A549 (cell line): Measurements from ENCODE around the gene SLC26A1. TPM values are rescaled to one million over a fixed set of nuclear protein-coding genes. Genes with fewer than 3 reads are reported as not detected.

Source experiments
- ATAC-seq, 2 experiments: fragments of 200-7000 bp in 1 of 2; fragments of >200 bp in 1 of 2; cut with Nextera tagmentation in 1 of 2; cut with Tn5 transposase in 1 of 2; 3 replicates each; pipeline versions ENCODE4 v1.8.0 to v1.9.1; 2018 to 2020; ENCODE audit warnings: mild to moderate bottlenecking in 1 of 2, moderate library complexity in 1 of 2
- CTCF ChIA-PET: fragments of 300-600 bp; sonication (Branson Sonifier 250); formaldehyde crosslinking; extraction: SDS; loops from one replicate; lab custom pipeline; 2021; ENCODE audit warnings: antibody characterized with exemption, inconsistent platforms; lab: Yijun Ruan, JAX
- POLR2A ChIA-PET: fragments of 350-600 bp; formaldehyde crosslinking; extraction: SDS; loops from one replicate; lab custom pipeline; 2021; ENCODE audit warnings: antibody characterized with exemption, inconsistent platforms; lab: Yijun Ruan, JAX
- DNase-seq, 2 experiments: peaks; one replicate each; pipeline versions ENCODE4 v3.0.0 to v3.0.0-alpha.2; 2011 to 2016; ENCODE audit warnings: low read depth in 1 of 2, low spot score in 1 of 2
- FAIRE-seq: peaks from 2 replicates; lab custom pipeline; 2011; peaks lifted over from hg19 to GRCh38; lab: Jason Lieb, UNC
- H3K27ac ChIP-seq, 2 experiments: fragments of >200 bp; sonication (Bioruptor Twin); formaldehyde crosslinking; 3 replicates each; pipeline ENCODE4 v1.5.1; 2016 to 2017
- H3K4me1 ChIP-seq: fragments of >200 bp; sonication (Bioruptor Twin); formaldehyde crosslinking; 3 replicates; pipeline ENCODE4 v1.6.1; 2016
- H3K4me2 ChIP-seq: fragments of >200 bp; sonication (Bioruptor Twin); formaldehyde crosslinking; 3 replicates; pipeline ENCODE4 v1.6.1; 2016
- H3K4me3 ChIP-seq: fragments of >200 bp; sonication (Bioruptor Twin); formaldehyde crosslinking; 3 replicates; pipeline ENCODE4 v1.5.1; 2016
- H3K9me3 ChIP-seq: fragments of >200 bp; sonication (Bioruptor Twin); formaldehyde crosslinking; 3 replicates; pipeline ENCODE4 v1.6.1; 2016
- BHLHE40 ChIP-seq: IDR thresholded peaks from 2 replicates; pipeline ENCODE4 v1.6.1; 2012; ENCODE audit warnings: low read depth, low read length, inconsistent platforms
- CEBPB ChIP-seq, 2 experiments: fragments of >200 bp in 1 of 2; sonication (Bioruptor Twin) in 1 of 2; formaldehyde crosslinking in 1 of 2; IDR thresholded peaks; 2 replicates each; pipeline ENCODE4 v1.6.1; 2012 to 2016
- CHD4 ChIP-seq: fragments of 200-600 bp; sonication (generic); IDR thresholded peaks from 2 replicates; pipeline ENCODE4 v1.6.1; 2016; ENCODE audit warnings: antibody characterized with exemption, mild to moderate bottlenecking, borderline replicate concordance
- EHMT2 ChIP-seq: fragments of 200-600 bp; sonication (generic); IDR thresholded peaks from 2 replicates; pipeline ENCODE4 v1.6.1; 2016; ENCODE audit warnings: antibody characterized with exemption, low read depth, mild to moderate bottlenecking, moderate library complexity
- GATA3 ChIP-seq: IDR thresholded peaks from 2 replicates; pipeline ENCODE4 v1.6.1; 2012; ENCODE audit warnings: borderline replicate concordance
- HOXA7 ChIP-seq: fragments of 250-450 bp; sonication (Bioruptor Pico); IDR thresholded peaks from 2 replicates; pipeline ENCODE4 v1.5.0; 2020; ENCODE audit warnings: mild to moderate bottlenecking, moderate library complexity
- KDM1A ChIP-seq: fragments of 200-600 bp; sonication (generic); IDR thresholded peaks from 2 replicates; pipeline ENCODE4 v1.6.1; 2016; ENCODE audit warnings: low read depth, mild to moderate bottlenecking
- KDM5A ChIP-seq: fragments of 200-600 bp; sonication (generic); IDR thresholded peaks from 2 replicates; pipeline ENCODE4 v1.6.1; 2016; ENCODE audit warnings: antibody characterized with exemption, mild to moderate bottlenecking
- NR3C1 ChIP-seq: fragments of >200 bp; sonication (Bioruptor Twin); formaldehyde crosslinking; IDR thresholded peaks from 3 replicates; pipeline ENCODE4 v1.6.1; 2017
- PBX3 ChIP-seq: IDR thresholded peaks from 2 replicates; pipeline ENCODE4 v1.6.1; 2012
- POLR2AphosphoS2 ChIP-seq: conservative IDR thresholded peaks from 2 replicates; pipeline ENCODE4 v1.6.1; 2012; ENCODE audit warnings: low read length, improper control_type of control experiment, inconsistent platforms
- RAD21 ChIP-seq, 2 experiments: fragments of >200 bp in 1 of 2; sonication (Bioruptor Twin) in 1 of 2; formaldehyde crosslinking in 1 of 2; IDR thresholded peaks in 1 of 2; conservative IDR thresholded peaks in 1 of 2; 2 replicates in 1 of 2; 3 replicates in 1 of 2; pipeline ENCODE4 v1.6.1; 2012 to 2018; ENCODE audit warnings: inconsistent platforms in 1 of 2
- RCOR1 ChIP-seq: fragments of 150-350 bp; IDR thresholded peaks from 2 replicates; pipeline ENCODE4 v1.6.1; 2014; ENCODE audit warnings: antibody characterized with exemption, low read length, low read depth
- RFX5 ChIP-seq: fragments of 450-650 bp; IDR thresholded peaks from 2 replicates; pipeline ENCODE4 v1.7.1; 2014; ENCODE audit warnings: antibody characterized with exemption, mild to moderate bottlenecking, moderate library complexity
- TFCP2L1 ChIP-seq: fragments of 250-450 bp; sonication (Bioruptor Pico); IDR thresholded peaks from 2 replicates; pipeline ENCODE4 v1.5.0; 2021; ENCODE audit warnings: mild to moderate bottlenecking
- USF2 ChIP-seq: fragments of 450-650 bp; IDR thresholded peaks from 2 replicates; pipeline ENCODE4 v1.6.1; 2014; ENCODE audit warnings: antibody characterized with exemption
- ZC3H11A ChIP-seq: fragments of 450-650 bp; IDR thresholded peaks from 2 replicates; pipeline ENCODE4 v1.6.1; 2014; ENCODE audit warnings: antibody characterized with exemption, mild to moderate bottlenecking
- ZNF302 ChIP-seq: fragments of 250-450 bp; sonication (Bioruptor Pico); IDR thresholded peaks from 2 replicates; pipeline ENCODE4 v1.9.0; 2021; ENCODE audit warnings: inconsistent platforms, mild to moderate bottlenecking, moderate library complexity
- WGBS: methylation state at CpG from one replicate; pipeline ENCODE4 v1.1.6; 2017; ENCODE audit errors: missing lambda C conversion rate; 5-methylcytosine and 5-hydroxymethylcytosine counted together
- polyA plus RNA-seq, 4 experiments: library from polyadenylated mRNA; depleted of rRNA in 3 of 4; stranded (reverse); fragments of >200 nt; fragmentation: RNase III in 1 of 4; extraction: RNeasy Plus Mini Kit Qiagen cat#74134 plus additional on column Dnase treatment in 1 of 4; gene quantifications; 2 replicates in 3 of 4; 3 replicates in 1 of 4; pipeline ENCODE4 v1.2.3, GENCODE V29; 2011 to 2017
- TF ChIP-seq, protein P1 (sequence below): fragments of >200 bp; sonication (Bioruptor Twin); formaldehyde crosslinking; IDR thresholded peaks from 3 replicates; pipeline ENCODE4 v1.5.1; 2016
- TF ChIP-seq, protein P2 (sequence below): fragments of 250-450 bp; sonication (Bioruptor Pico); IDR thresholded peaks from 2 replicates; pipeline ENCODE4 v1.5.0; 2021; ENCODE audit warnings: mild to moderate bottlenecking, moderate library complexity, borderline replicate concordance
- TF ChIP-seq, protein P3 (sequence below): IDR thresholded peaks from 2 replicates; pipeline ENCODE4 v1.6.1; 2012

The SLC26A1 gene
- polyA plus RNA-seq, 2 of the 4 experiments (the other 2 are of a cell fraction): 0.23 to 0.61 TPM

DNA sequence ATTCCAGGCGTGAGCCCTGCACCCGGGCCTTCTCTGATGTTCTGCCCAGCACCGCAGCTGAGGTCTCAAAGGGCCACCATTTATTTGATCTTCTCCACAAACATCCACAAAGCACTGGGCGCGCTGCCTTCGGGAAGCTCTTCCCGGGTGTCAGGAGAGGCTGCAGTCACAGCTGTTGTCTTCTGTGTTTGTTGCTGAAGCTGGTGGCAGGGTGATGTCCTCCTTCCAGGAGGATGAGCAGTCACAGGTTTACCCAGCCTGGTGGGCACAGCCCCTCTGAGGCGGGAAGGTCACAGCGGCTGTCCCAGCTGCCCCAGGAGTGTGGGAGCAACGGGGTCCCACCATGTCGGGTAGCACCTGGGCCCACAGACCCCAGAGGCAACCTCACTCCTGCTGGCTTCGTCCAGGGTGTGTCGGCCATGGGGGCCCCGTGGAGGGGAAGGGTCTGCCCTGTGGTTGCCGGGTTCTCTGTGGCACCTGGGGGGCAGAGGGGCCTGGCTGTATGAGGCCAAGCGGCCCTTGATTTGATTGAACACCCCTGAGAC, 45.8 kb upstream of the SLC26A1 start:
- no peak for ATAC-seq
- H3K27ac ChIP-seq: peak overlapping the region in 1 of 2 experiments; percentile 73; a peak in 3 of 6 replicates
- POLR2A ChIA-PET: no interaction called here
- peaks cover 43% of the 10 kb centered on the region for H3K4me1 ChIP-seq
- H3K4me2 ChIP-seq: 0 out of 3 replicates have a peak overlapping the region, but pooled peaks have one; percentile 21
- WGBS: 100% methylated on average over 1 of the region's 16 CpGs
- no peak overlapping the region for H3K4me3 ChIP-seq
- CTCF ChIA-PET: no interaction called here
- DNase-seq: no peak
- no peaks in the 10 kb centered on the region for H3K9me3 ChIP-seq
- FAIRE-seq: no peak
- no peak for TF ChIP-seq RFX5
- TF ChIP-seq KDM5A: no peak
- TF ChIP-seq CHD4: no peak
- TF ChIP-seq RCOR1: no peak
- TF ChIP-seq, protein P1, sequence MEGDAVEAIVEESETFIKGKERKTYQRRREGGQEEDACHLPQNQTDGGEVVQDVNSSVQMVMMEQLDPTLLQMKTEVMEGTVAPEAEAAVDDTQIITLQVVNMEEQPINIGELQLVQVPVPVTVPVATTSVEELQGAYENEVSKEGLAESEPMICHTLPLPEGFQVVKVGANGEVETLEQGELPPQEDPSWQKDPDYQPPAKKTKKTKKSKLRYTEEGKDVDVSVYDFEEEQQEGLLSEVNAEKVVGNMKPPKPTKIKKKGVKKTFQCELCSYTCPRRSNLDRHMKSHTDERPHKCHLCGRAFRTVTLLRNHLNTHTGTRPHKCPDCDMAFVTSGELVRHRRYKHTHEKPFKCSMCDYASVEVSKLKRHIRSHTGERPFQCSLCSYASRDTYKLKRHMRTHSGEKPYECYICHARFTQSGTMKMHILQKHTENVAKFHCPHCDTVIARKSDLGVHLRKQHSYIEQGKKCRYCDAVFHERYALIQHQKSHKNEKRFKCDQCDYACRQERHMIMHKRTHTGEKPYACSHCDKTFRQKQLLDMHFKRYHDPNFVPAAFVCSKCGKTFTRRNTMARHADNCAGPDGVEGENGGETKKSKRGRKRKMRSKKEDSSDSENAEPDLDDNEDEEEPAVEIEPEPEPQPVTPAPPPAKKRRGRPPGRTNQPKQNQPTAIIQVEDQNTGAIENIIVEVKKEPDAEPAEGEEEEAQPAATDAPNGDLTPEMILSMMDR: no peak
- no peak for TF ChIP-seq BHLHE40
- TF ChIP-seq PBX3: no peak
- no peak for TF ChIP-seq POLR2AphosphoS2
- no peak for TF ChIP-seq GATA3
- TF ChIP-seq EHMT2: no peak
- no peak for TF ChIP-seq ZNF302 (CRISPR knock-in tag)
- TF ChIP-seq CEBPB (IDR thresholded peaks at IDR 0.05): no peak
- no peak for TF ChIP-seq USF2

DNA sequence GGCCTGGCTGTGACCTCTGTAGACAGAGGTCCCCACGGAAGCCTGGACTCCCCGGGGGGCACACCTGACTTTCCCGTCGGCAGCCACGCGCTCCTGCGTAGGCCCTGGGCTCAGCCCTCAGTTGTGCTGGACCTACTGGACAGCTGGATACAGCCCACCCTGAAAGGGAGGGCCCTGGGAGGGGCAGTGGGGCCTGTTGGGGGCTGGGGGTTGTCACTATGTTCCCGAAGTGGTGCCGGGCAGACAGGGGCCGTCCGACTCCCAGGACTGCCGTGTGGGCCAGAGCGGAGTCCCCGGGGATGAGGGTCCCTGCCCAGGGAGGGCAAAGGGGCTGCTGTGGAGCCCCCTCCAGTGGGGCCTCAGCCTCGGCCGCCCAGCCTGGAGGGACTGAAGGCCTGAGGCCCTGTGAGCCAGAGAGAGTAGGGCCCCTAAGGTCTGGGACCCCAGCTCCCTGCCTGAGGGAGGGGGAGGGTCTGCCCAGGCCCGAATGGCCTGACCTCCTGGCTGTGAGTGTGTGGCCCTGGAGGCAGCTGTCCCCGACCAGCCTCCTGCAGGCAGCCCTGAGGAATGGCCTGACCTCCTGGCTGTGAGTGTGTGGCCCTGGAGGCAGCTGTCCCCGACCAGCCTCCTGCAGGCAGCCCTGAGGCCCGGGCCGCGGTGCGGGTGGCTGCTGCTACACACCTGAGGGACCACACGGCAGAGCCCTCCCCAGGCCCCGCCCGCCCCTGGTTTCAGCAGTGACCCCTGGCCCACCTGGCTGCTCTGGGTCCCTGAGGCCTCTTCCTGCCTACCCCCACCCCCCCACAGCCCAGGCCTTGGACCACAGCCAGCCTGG, 44.0 kb upstream of the SLC26A1 start:
- 69% methylated on average over 7 of the region's 26 CpGs for WGBS
- CTCF ChIA-PET: interaction anchor here (1.2 kb wide), 1 partner anchor 50 kb away, joined by 3 read pairs; the partner anchor contains the start of gene IDUA
- Histone ChIP-seq H3K4me3 (no peak overlapping the region), H3K4me1 (peaks cover 27% of the 10 kb centered on the region), H3K9me3 (no peaks in the 10 kb centered on the region), H3K27ac (peak overlapping the region in 1 of 2 experiments; percentile 50; a peak in 2 of 6 replicates), H3K4me2 (no peak overlapping the region)
- ATAC-seq (peak in 1 of 2 experiments; percentile 8; a peak in 1 of 6 replicates), FAIRE-seq (no peak), DNase-seq (no peak)
- POLR2A ChIA-PET: no interaction called here
- no peak for TF ChIP-seq NR3C1
- TF ChIP-seq CEBPB (IDR thresholded peaks at IDR 0.05): no peak
- TF ChIP-seq BHLHE40: no peak
- no peak for TF ChIP-seq RAD21 (conservative IDR thresholded peaks at IDR 0.05 in 1 of 2, IDR thresholded peaks at IDR 0.05 in 1 of 2)
- no peak for TF ChIP-seq EHMT2
- TF ChIP-seq USF2: no peak

DNA sequence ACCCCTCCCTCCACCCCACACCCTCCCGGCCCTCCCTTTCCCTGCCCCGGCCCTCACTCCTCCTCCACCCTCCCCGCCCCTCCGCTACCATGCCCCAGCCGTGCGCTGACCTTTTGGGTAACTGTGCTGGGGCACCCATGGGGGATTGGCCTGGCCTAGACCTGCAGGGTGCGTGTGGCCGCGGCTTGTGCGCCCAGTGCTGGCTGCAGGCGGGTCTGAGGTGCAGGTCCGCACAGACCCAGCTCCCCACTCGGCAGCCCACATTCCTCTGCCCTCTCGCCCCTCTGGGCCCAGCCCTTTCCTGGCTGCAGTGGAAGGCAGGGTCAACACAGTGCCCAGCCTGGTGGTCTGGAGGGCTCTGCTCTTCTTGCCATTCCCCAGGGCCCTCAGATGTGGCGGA, 42.9 kb upstream of the SLC26A1 start:
- DNase-seq (no peak), ATAC-seq (no peak), FAIRE-seq (no peak)
- H3K4me3 ChIP-seq: no peak overlapping the region
- H3K9me3 ChIP-seq: no peaks in the 10 kb centered on the region
- ChIA-PET POLR2A (no interaction called here), CTCF (interaction anchor here (1.2 kb wide), 1 partner anchor 49 kb away, joined by 3 read pairs; the partner anchor contains the start of gene IDUA)
- TF ChIP-seq, protein P2, sequence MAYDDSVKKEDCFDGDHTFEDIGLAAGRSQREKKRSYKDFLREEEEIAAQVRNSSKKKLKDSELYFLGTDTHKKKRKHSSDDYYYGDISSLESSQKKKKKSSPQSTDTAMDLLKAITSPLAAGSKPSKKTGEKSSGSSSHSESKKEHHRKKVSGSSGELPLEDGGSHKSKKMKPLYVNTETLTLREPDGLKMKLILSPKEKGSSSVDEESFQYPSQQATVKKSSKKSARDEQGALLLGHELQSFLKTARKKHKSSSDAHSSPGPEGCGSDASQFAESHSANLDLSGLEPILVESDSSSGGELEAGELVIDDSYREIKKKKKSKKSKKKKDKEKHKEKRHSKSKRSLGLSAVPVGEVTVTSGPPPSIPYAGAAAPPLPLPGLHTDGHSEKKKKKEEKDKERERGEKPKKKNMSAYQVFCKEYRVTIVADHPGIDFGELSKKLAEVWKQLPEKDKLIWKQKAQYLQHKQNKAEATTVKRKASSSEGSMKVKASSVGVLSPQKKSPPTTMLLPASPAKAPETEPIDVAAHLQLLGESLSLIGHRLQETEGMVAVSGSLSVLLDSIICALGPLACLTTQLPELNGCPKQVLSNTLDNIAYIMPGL (CRISPR knock-in tag): no peak
- TF ChIP-seq KDM1A: no peak
- TF ChIP-seq HOXA7 (CRISPR knock-in tag): no peak
- TF ChIP-seq, protein P3, sequence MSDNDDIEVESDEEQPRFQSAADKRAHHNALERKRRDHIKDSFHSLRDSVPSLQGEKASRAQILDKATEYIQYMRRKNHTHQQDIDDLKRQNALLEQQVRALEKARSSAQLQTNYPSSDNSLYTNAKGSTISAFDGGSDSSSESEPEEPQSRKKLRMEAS: no peak
- no peak for TF ChIP-seq ZC3H11A
- no peak for TF ChIP-seq TFCP2L1 (CRISPR knock-in tag)
- peaks cover 16% of the 10 kb centered on the region for H3K4me1 ChIP-seq
- H3K27ac ChIP-seq: no peak overlapping the region; a peak in 1 of 6 replicates
- no CpG with 5 or more reads among the region's 15 CpGs for WGBS
- H3K4me2 ChIP-seq: no peak overlapping the region
